Measurements from ENCODE around the gene ANKRD18B. TPM values are rescaled to one million over a fixed set of nuclear protein-coding genes. Genes with fewer than 3 reads are reported as not detected.

ANKRD18B gene

GRCh38 chr9:33619666-33620404 lies 95.8 kb downstream of the ANKRD18B start:
- Histone ChIP-seq H3K4me2 (ENCODE audit: low read length, poor library complexity, severe bottlenecking) (no peak overlapping the region), H3K9me3 (ENCODE audit: control insufficient read depth, low read length) (no peaks in the 10 kb centered on the region), H3K14ac (ENCODE audit: low read length in 2 of 2) (no peak overlapping the region), H3K36me3 (ENCODE audit: control insufficient read depth in 1 of 2, insufficient read depth in 2 of 2, low read depth in 1 of 2, low read length in 2 of 2) (no peaks in the 10 kb centered on the region), H2AK5ac (ENCODE audit: low read length, severe bottlenecking) (no peak overlapping the region), H4K91ac (ENCODE audit: low read length) (no peak overlapping the region), H2BK120ac (ENCODE audit: low read depth, low read length) (no peak overlapping the region), H2BK15ac (ENCODE audit: low read depth, poor library complexity, severe bottlenecking) (no peak overlapping the region), H3K4me1 (ENCODE audit: control insufficient read depth, insufficient read depth, low read depth, low read length) (peaks cover 9% of the 10 kb centered on the region), H3K9ac (ENCODE audit: low read length) (no peak overlapping the region), H3K27me3 (ENCODE audit: control insufficient read depth in 1 of 2, insufficient read depth in 1 of 2, low read length in 2 of 2) (peaks cover 3 to 19% of the 10 kb centered on the region in 2 experiments), H3K18ac (ENCODE audit: low read depth in 1 of 2, low read length in 2 of 2) (no peak overlapping the region), H3K4ac (ENCODE audit: low read depth in 1 of 2, low read length in 2 of 2) (no peak overlapping the region), H3K23ac (ENCODE audit: low read length in 2 of 2) (no peak overlapping the region), H3K4me3 (ENCODE audit: insufficient read depth in 1 of 2, low read depth in 1 of 2, low read length in 2 of 2) (no peak overlapping the region), H3K79me1 (replicated peaks; ENCODE audit: low read length, poor library complexity, severe bottlenecking) (no peaks in the 10 kb centered on the region), H3K27ac (ENCODE audit: low read length, poor library complexity, severe bottlenecking) (no peak overlapping the region), H4K8ac (ENCODE audit: low read length) (no peak overlapping the region), H2BK5ac (ENCODE audit: low read depth, low read length, poor library complexity, severe bottlenecking) (no peak overlapping the region), H2AFZ (ENCODE audit: low read depth, low read length) (no peak overlapping the region), H2BK12ac (ENCODE audit: low read length in 2 of 2) (no peak overlapping the region)
- peak; percentile 92 for DNase-seq
- WGBS = 50% methylated on average over 1 of the region's 3 CpGs

GRCh38 chr9:33620738-33621439 lies 96.8 kb downstream of the ANKRD18B start:
- Histone ChIP-seq H3K36me3 (ENCODE audit: control insufficient read depth in 1 of 2, insufficient read depth in 2 of 2, low read depth in 1 of 2, low read length in 2 of 2) (no peaks in the 10 kb centered on the region), H3K9ac (ENCODE audit: low read length) (peak overlapping the region; percentile 38), H3K18ac (ENCODE audit: low read depth in 1 of 2, low read length in 2 of 2) (peak overlapping the region; percentile 4 to 16), H3K14ac (ENCODE audit: low read length in 2 of 2) (no peak overlapping the region), H3K4me2 (ENCODE audit: low read length, poor library complexity, severe bottlenecking) (no peak overlapping the region), H4K8ac (ENCODE audit: low read length) (peak overlapping the region; percentile 73), H2AK5ac (ENCODE audit: low read length, severe bottlenecking) (peak overlapping the region; percentile 97), H3K27me3 (ENCODE audit: control insufficient read depth in 1 of 2, insufficient read depth in 1 of 2, low read length in 2 of 2) (peaks cover 3 to 17% of the 10 kb centered on the region in 2 experiments), H3K4me3 (ENCODE audit: insufficient read depth in 1 of 2, low read depth in 1 of 2, low read length in 2 of 2) (no peak overlapping the region), H3K23ac (ENCODE audit: low read length in 2 of 2) (no peak overlapping the region), H2BK120ac (ENCODE audit: low read depth, low read length) (no peak overlapping the region), H3K4me1 (ENCODE audit: control insufficient read depth, insufficient read depth, low read depth, low read length) (peaks cover 9% of the 10 kb centered on the region), H2AFZ (ENCODE audit: low read depth, low read length) (no peak overlapping the region), H3K4ac (ENCODE audit: low read depth in 1 of 2, low read length in 2 of 2) (peak overlapping the region in 1 of 2 experiments; percentile 69), H3K79me1 (replicated peaks; ENCODE audit: low read length, poor library complexity, severe bottlenecking) (no peaks in the 10 kb centered on the region), H2BK15ac (ENCODE audit: low read depth, poor library complexity, severe bottlenecking) (no peak overlapping the region), H2BK12ac (ENCODE audit: low read length in 2 of 2) (peak overlapping the region; percentile 37 to 95), H3K27ac (ENCODE audit: low read length, poor library complexity, severe bottlenecking) (peak overlapping the region; percentile 89), H2BK5ac (ENCODE audit: low read depth, low read length, poor library complexity, severe bottlenecking) (no peak overlapping the region), H3K9me3 (ENCODE audit: control insufficient read depth, low read length) (no peaks in the 10 kb centered on the region), H4K91ac (ENCODE audit: low read length) (peak overlapping the region; percentile 52)
- 84% methylated on average over 9 of the region's 10 CpGs for WGBS
- peak; percentile 81 for DNase-seq

Small RNA genes lying within 50 kb of the gene (small RNA-seq; reads per million reads assigned to genes)
- gene AL139008.1 (ENCODE audit: low read depth) (not detected), gene PRSS3P4 (ENCODE audit: low read depth) (not detected)

Data from mesenchymal stem cell (in vitro differentiated cells and primary cell).